ENCODE data around the gene DOK5. TPM values are rescaled to one million over a fixed set of nuclear protein-coding genes. Genes with fewer than 3 reads are reported as not detected.

DOK5 gene
- total RNA-seq, 2 donors from 2014 or later = 0.39 TPM; not detected in 1

DNA sequence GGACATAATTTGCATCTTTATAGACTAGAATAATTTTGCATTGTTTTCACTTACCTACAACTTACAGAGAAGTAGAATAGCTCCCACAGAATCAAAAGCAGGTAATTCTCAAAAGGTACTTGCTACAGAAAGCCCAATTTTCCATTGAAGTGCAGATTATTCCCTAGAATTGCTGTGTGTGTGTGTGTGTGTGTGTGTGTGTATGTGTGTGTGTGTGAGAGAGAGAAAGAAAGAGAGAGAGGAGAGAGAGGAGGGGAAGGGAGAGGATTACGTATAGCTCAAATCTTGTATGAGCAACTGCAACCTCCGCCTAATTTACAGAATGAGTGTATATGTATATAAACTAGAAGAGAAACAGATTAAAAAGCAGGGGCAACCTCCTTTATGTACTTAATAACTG lies 68.0 kb downstream of the DOK5 start:
- DNase-seq (ENCODE audit: low spot score) (no peak), ATAC-seq (no peak)
- Mint-ChIP-seq H3K27ac (no peak overlapping the region), H3K4me3 (no peak overlapping the region), H3K36me3 (no peaks in the 10 kb centered on the region), H3K9me3 (peaks cover 3% of the 10 kb centered on the region), H3K4me1 (ENCODE audit: low read depth in 2 of 2) (no peaks in the 10 kb centered on the region), H3K27me3 (no peaks in the 10 kb centered on the region)

DNA sequence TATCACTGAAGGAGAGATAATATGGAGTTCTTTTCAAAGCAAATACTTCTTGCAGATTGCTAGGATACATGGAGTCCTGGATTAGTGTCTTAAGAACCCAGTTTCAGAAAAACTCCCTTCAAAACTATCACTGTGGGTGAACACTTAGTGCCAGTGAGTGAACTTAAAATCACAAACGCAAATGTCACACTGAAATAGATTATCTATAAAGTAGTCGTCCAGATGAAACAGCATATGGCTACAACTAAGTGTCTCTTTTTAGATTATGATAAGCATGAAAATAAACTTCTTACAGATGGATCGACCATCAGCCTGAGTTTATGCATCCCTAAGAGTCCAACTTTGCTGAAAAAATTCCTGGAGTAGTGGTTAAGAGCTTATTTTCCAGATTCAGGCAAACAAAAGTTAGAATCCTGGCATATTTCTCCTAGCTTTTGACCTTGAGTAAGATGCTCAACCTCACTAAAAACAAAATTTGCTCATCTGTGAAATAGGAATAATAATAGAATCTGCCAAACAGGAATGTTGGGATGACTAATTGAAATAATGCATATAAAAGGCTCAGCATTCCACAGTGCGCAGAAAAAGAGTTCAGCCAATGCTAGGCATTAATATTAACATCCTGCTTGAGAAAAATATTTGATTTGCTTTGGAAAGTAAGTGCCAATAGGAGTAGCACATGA lies 70.4 kb downstream of the DOK5 start:
- Mint-ChIP-seq H3K4me1 (ENCODE audit: low read depth in 2 of 2) (no peaks in the 10 kb centered on the region), H3K9me3 (peaks cover 3% of the 10 kb centered on the region), H3K36me3 (no peaks in the 10 kb centered on the region), H3K27ac (no peak overlapping the region), H3K4me3 (no peak overlapping the region), H3K27me3 (no peaks in the 10 kb centered on the region)
- ATAC-seq (no peak), DNase-seq (ENCODE audit: low spot score) (no peak)

DNA sequence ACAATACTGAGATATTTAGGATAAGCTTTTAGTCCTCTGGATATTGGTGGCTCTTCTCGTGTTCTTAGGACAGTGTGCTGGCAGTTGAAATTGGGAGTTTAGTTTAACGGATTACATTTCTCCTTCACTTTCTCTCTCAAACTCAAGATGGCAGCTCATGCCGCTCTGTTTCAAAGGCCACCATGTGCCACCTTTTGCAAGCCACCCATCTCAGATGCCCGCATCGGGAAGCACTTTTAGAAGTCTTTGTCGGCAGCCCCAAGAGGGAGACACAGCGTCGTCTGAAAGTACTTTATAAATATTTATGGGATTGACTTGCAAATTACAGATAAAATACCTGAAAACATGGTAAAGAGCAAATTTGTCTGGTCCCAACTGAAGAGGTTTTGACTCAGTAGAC lies 73.5 kb downstream of the DOK5 start:
- no peaks in the 10 kb centered on the region for H3K36me3 Mint-ChIP-seq
- no peaks in the 10 kb centered on the region for H3K27me3 Mint-ChIP-seq
- H3K4me3 Mint-ChIP-seq = no peak overlapping the region
- no peak for DNase-seq (ENCODE audit: low spot score)
- no peaks in the 10 kb centered on the region for H3K9me3 Mint-ChIP-seq
- H3K27ac Mint-ChIP-seq = no peak overlapping the region
- no peak for ATAC-seq
- H3K4me1 Mint-ChIP-seq (ENCODE audit: low read depth in 2 of 2) = no peaks in the 10 kb centered on the region

DNA sequence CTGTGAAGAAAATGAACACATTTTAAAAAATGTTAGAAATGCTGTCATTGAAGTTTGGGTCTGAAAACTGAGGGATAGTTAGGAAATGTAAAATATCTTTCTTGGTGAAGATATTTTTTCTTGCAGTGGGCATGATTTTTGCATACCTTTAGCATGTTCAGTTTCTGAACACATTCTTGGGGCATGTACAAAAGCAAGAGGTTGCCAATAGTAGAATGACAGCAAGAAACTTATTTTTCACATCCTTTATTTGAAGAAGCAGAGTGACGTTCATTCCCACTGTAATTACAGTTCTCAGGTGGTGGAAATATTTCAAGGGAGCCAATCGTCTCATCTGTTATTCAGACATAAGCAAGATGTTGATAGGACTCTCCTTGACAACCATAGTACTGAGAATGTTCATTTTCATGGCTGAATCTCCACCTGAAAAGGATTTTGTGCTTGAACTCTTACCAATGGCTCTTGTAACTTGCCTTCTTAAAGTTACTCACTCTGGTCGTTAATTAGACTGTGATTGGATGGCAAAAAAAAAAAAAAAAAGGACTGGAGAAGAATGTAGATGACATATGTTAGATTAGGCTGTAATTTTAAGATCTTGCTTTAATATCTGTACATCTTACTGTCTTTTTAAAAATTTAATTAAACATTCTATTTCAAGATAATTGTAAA lies 74.4 kb downstream of the DOK5 start:
- no peaks in the 10 kb centered on the region for H3K9me3 Mint-ChIP-seq
- no peak overlapping the region for H3K27ac Mint-ChIP-seq
- H3K4me1 Mint-ChIP-seq (ENCODE audit: low read depth in 2 of 2) = no peaks in the 10 kb centered on the region
- no peaks in the 10 kb centered on the region for H3K36me3 Mint-ChIP-seq
- DNase-seq (ENCODE audit: low spot score) (no peak), ATAC-seq (no peak)
- H3K4me3 Mint-ChIP-seq = no peak overlapping the region
- H3K27me3 Mint-ChIP-seq = no peaks in the 10 kb centered on the region

DNA sequence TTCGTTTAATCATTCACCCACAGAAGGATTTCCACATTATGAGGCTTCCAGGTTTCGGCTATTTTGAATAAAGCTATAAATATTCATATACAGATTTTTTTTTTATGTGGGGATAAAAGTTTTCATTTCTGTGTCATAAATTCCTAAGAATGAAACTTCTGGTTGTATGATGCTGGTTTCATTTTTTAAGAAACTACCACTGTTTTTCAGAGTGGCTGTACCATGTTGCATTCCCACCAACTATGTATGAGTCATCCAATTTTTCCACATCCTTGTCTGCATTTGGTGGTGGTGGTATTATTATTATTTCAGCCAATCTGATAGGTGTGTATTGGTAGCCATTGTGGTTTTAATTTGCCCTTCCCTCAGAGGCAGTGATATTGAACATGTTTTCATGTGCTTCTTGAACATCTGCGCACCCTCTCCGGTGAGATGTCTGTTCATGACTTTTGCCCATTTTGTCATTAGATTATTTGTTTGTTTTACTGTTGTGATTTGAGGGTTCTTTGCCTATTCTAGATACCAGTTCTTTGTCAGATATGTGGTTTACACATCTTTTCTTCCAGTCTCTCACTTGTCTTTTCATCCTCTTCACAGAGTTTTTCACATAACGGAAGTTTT lies 75.5 kb downstream of the DOK5 start:
- Mint-ChIP-seq H3K27me3 (no peaks in the 10 kb centered on the region), H3K9me3 (no peaks in the 10 kb centered on the region), H3K4me3 (no peak overlapping the region), H3K4me1 (ENCODE audit: low read depth in 2 of 2) (no peaks in the 10 kb centered on the region), H3K27ac (no peak overlapping the region), H3K36me3 (no peaks in the 10 kb centered on the region)
- ATAC-seq (no peak), DNase-seq (ENCODE audit: low spot score) (no peak)

DNA sequence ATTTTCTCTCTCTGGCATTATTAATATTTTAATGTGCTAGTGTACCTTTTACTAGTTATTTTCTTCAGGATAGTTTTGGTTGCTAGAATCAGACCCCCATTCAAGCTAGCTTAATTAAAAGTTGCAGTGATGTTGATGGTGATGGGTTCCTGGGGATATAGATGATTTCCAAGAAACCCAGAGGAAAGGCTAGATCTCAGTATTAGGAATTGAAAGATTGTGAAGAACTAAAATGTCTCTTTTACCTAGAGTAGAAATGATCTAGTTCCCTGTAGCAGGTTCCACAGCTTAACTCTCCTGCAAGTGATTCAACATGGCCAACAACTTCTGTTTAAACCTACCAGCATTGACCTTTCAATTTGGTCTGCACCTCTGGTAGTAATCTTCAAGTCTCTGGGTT lies 78.6 kb downstream of the DOK5 start:
- Mint-ChIP-seq H3K27ac (no peak overlapping the region), H3K9me3 (no peaks in the 10 kb centered on the region), H3K36me3 (no peaks in the 10 kb centered on the region), H3K4me3 (no peak overlapping the region), H3K27me3 (peaks cover 0 to 6% of the 10 kb centered on the region in 2 donors), H3K4me1 (ENCODE audit: low read depth in 2 of 2) (no peaks in the 10 kb centered on the region)
- DNase-seq (ENCODE audit: low spot score) = no peak
- no peak for ATAC-seq

DNA sequence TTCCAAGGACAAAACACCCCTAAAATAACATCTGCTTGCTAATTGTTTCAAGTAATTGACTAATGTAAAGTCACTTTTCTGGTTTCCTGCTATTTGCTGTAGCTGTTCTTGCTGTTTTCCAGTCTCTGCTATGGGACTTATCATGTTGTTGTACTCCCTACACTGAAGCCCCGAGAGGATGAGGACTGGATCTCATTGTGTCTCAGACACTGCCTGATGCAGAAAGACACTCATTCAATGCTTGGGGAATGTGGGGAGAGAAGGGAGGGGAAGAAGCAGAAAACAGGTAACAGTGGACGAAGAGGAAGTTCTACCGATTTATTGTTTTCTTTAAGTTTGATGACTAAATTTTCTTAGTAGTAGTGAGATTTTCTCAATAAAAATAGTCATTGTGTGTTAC lies 79.8 kb downstream of the DOK5 start:
- H3K4me1 Mint-ChIP-seq (ENCODE audit: low read depth in 2 of 2) = no peaks in the 10 kb centered on the region
- no peak for DNase-seq (ENCODE audit: low spot score)
- peaks cover 0 to 6% of the 10 kb centered on the region in 2 donors for H3K27me3 Mint-ChIP-seq
- H3K4me3 Mint-ChIP-seq = no peak overlapping the region
- H3K27ac Mint-ChIP-seq = no peak overlapping the region
- ATAC-seq = no peak
- no peaks in the 10 kb centered on the region for H3K9me3 Mint-ChIP-seq
- H3K36me3 Mint-ChIP-seq = no peaks in the 10 kb centered on the region

DNA sequence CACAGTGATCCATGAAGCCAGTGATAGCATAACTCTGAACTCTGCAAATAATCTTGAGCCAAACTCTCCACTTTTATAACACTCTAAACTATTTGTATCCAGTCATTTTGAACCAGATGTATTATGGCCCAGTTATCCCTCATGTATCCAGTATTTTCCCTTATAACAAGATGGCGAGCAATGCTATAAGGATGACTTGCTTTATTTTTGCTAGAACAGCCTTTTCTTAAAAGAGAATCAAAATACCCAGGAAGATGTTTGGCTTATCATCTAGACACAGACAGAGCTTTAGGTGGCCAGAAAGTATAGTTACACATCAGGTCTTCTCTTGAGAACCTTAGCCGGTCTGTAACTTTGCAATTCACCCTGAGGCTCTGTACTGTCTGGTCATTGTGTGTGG lies 81.0 kb downstream of the DOK5 start:
- Mint-ChIP-seq H3K9me3 (no peaks in the 10 kb centered on the region), H3K4me3 (no peak overlapping the region), H3K4me1 (ENCODE audit: low read depth in 2 of 2) (no peaks in the 10 kb centered on the region), H3K27me3 (peaks cover 0 to 6% of the 10 kb centered on the region in 2 donors), H3K36me3 (no peaks in the 10 kb centered on the region), H3K27ac (no peak overlapping the region)
- ATAC-seq (no peak), DNase-seq (ENCODE audit: low spot score) (no peak)

DNA sequence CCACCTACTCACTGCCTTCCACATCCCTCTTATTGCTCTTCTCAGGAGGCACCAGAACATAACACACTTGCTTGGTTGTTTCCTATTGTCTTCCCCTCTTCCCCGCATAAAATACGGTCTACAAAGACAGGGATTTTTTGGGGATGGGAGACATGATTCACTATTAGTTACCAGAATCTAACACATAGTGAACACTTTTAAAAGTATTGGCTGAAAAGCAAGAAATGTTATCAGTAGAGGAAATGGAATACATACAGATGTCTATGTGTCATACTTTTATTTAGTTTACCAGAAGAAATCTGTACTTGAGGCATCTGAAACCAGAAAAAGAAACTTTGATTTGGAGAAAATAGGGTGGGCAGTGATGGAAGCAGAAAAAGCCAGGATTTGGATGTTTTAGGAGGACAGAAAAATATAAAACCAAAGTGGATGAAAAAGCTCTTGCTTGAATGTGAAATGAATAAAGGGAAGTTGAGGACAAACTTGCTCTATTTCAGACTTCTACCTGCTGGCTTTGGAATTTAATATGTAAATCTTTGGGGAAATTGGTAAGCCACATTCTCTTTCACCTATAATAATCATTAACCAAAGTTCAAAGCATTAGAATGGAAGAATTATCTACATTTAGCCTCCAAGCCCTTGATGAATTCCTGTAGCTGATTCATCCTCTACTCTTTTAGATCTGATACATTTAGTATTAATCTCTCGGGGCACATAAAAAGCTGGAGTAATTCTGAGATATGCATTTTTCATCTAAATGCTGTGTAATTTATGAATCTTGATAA lies 82.6 kb downstream of the DOK5 start:
- Mint-ChIP-seq H3K4me3 (no peak overlapping the region), H3K4me1 (ENCODE audit: low read depth in 2 of 2) (no peaks in the 10 kb centered on the region), H3K9me3 (no peaks in the 10 kb centered on the region), H3K27me3 (peaks cover 0 to 6% of the 10 kb centered on the region in 2 donors), H3K27ac (no peak overlapping the region), H3K36me3 (no peaks in the 10 kb centered on the region)
- no peak for DNase-seq (ENCODE audit: low spot score)
- no peak for ATAC-seq

DNA sequence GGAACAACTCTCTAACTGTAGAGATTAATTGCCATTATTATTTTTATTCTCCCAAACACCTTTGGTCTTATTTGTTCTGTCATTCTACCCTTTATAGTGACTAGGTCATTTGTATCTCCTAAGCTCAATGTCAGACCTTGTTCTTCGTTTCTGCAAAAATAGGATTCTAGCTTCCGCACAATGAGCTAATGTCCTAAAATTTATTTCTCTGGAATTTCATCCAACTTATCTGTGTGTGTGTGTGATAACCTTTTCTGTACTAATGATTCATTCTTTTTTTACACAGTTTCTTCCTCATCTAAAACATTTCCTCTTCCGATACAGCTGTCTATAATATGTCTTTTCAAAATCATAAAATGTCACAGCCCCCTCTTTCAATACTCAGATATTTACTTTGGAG lies 84.5 kb downstream of the DOK5 start:
- Mint-ChIP-seq H3K36me3 (no peaks in the 10 kb centered on the region), H3K27me3 (peaks cover 0 to 6% of the 10 kb centered on the region in 2 donors), H3K4me3 (no peak overlapping the region), H3K27ac (no peak overlapping the region), H3K9me3 (no peaks in the 10 kb centered on the region), H3K4me1 (ENCODE audit: low read depth in 2 of 2) (no peaks in the 10 kb centered on the region)
- no peak for DNase-seq (ENCODE audit: low spot score)
- ATAC-seq = no peak

DNA sequence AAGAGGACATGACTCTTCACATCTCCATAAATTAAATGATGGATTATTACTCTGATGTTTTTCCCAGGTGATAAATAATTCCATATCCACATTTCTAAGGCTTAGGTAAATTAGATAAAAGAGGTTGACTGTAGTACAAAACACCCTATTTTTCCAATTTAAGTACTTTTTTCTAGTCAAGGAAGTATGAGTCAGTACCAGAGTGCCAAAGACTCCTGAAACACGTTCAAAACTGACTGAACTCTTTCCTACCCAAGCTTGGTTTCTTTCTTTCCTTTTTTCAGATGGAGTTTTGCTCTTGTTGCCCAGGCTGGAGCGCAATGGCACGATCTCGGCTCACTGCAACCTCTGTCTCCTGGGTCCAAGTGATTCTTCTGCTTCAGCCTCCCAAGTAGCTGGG lies 85.0 kb downstream of the DOK5 start:
- DNase-seq (ENCODE audit: low spot score) (no peak), ATAC-seq (no peak)
- H3K27me3 Mint-ChIP-seq = peaks cover 0 to 6% of the 10 kb centered on the region in 2 donors
- no peaks in the 10 kb centered on the region for H3K9me3 Mint-ChIP-seq
- H3K27ac Mint-ChIP-seq = no peak overlapping the region
- H3K4me1 Mint-ChIP-seq (ENCODE audit: low read depth in 2 of 2) = no peaks in the 10 kb centered on the region
- H3K4me3 Mint-ChIP-seq = no peak overlapping the region
- H3K36me3 Mint-ChIP-seq = no peaks in the 10 kb centered on the region

DNA sequence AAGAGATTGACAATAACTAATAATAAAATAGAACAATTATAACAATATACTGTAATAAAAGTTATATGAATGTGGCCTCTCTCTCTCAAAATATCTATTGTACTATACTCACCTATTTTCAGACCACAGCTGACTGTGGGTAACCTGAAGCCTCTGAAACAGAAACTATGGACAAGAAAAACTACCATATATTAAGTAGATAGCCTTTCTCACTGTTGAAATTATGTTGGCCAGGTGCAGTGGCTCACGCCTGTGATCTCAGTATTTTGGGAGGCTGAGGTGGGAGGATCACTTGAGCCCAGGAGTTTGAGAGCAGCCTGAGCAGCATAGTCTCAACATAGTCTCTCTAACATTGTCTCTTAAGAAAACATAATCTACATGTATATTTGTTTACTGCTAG lies 89.9 kb downstream of the DOK5 start:
- no peaks in the 10 kb centered on the region for H3K4me1 Mint-ChIP-seq (ENCODE audit: low read depth in 2 of 2)
- H3K4me3 Mint-ChIP-seq = no peak overlapping the region
- no peaks in the 10 kb centered on the region for H3K36me3 Mint-ChIP-seq
- H3K27me3 Mint-ChIP-seq = peaks cover 0 to 2% of the 10 kb centered on the region in 2 donors
- no peak overlapping the region for H3K27ac Mint-ChIP-seq
- ATAC-seq (no peak), DNase-seq (ENCODE audit: low spot score) (no peak)
- H3K9me3 Mint-ChIP-seq = no peaks in the 10 kb centered on the region

DNA sequence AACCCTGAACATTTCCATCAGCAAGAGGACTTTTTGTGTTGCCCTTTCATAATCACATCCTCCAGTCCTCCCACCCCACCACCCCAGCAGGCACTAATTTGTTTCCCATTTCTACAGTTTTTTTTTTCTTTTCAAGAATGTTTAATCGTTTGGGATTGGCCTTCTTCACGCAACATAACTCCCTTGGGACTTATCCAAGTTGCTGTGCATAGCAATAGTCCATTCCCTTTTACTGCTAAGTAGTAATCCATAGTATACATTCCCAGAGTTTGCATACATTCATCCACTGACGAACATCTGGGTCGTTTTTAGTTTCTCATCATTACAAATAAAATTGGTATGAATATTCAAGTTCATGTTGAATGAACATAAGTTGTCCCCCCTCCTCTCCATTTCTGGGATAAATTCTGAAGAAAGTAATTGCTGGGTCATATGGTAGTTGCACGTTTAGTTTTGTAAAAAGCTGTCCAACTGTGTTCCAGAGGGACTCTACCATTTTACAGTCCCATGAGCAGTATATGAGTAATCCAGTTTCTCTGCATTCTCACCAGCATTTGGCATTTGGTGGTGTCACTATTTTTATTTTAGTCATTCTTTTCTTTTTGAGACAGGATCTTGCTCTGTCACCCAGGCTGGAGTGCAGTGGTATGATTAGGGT lies 90.8 kb downstream of the DOK5 start:
- no peak overlapping the region for H3K4me3 Mint-ChIP-seq
- H3K36me3 Mint-ChIP-seq = no peaks in the 10 kb centered on the region
- ATAC-seq = no peak
- peaks cover 0 to 2% of the 10 kb centered on the region in 2 donors for H3K27me3 Mint-ChIP-seq
- H3K9me3 Mint-ChIP-seq = no peaks in the 10 kb centered on the region
- no peaks in the 10 kb centered on the region for H3K4me1 Mint-ChIP-seq (ENCODE audit: low read depth in 2 of 2)
- no peak for DNase-seq (ENCODE audit: low spot score)
- no peak overlapping the region for H3K27ac Mint-ChIP-seq

Measured in natural killer cell treated with Interleukin-12 subunit alpha and Interleukin-12 subunit beta and Interleukin-15 and Interleukin-18, amount 100 ng/mL, for 72 hours (primary cell).